Subcutaneous adipose tissue (tissue), 4 donors: ENCODE data around the gene COX4I2. TPM values are rescaled to one million over a fixed set of nuclear protein-coding genes. Genes with fewer than 3 reads are reported as not detected.

ENCODE experiments used
- CTCF ChIP-seq: fragments of 450-650 bp; IDR thresholded peaks from one replicate; pipeline ENCODE4 v1.5.1; 2016; ENCODE audit warnings: low read depth, mild to moderate bottlenecking, control low read depth, antibody characterized with exemption, moderate library complexity
- total RNA-seq, 4 donors: library from RNA; depleted of rRNA; stranded (reverse); fragments of >200 nt; gene quantifications; one replicate each; pipeline ENCODE4 v1.1.0, GENCODE V29; 2016

COX4I2 gene
- total RNA-seq, 4 donors from 2014 or later = 2.6 to 8.9 (median 5.5) TPM; not detected in 1

GRCh38 chr20:31604567-31605030 lies 33.1 kb upstream of the COX4I2 start:
- no peak for TF ChIP-seq CTCF

GRCh38 chr20:31605031-31605901 lies 32.4 kb upstream of the COX4I2 start, which contains the start of gene ID1:
Gene ID1, plus strand, starts transcription at chr20:31605289. Its CDS starts 99 bp downstream, at chr20:31605388.
- no peak for TF ChIP-seq CTCF

- no peak for TF ChIP-seq CTCF
Measured at GRCh38 chr20:31605902-31606803, 31.6 kb upstream of the COX4I2 start.

- TF ChIP-seq CTCF = no peak
Measured at GRCh38 chr20:31606804-31607639, 30.7 kb upstream of the COX4I2 start.

GRCh38 chr20:31607640-31608250 lies 30.0 kb upstream of the COX4I2 start:
- no peak for TF ChIP-seq CTCF

- TF ChIP-seq CTCF = no peak
Measured at GRCh38 chr20:31608251-31608945, 29.3 kb upstream of the COX4I2 start.
